Keratinocyte (primary cell): ENCODE results near the gene DOCK1. TPM values are rescaled to one million over a fixed set of nuclear protein-coding genes. Genes with fewer than 3 reads are reported as not detected.

Experiments used
- DNase-seq: peaks from one replicate; pipeline ENCODE4 v3.0.0-alpha.2; 2011; ENCODE audit warnings: low read depth, missing footprints, low spot score
- FAIRE-seq: peaks from 2 replicates; lab custom pipeline; 2011; peaks lifted over from hg19 to GRCh38; lab: Jason Lieb, UNC
- H2AFZ ChIP-seq: 2 replicates; pipeline ENCODE4 v1.6.0; 2012; ENCODE audit warnings: low read length, control low read depth, inconsistent platforms; ENCODE audit not compliant: control insufficient read depth
- H3K27ac ChIP-seq: 2 replicates; pipeline ENCODE4 v1.5.1; 2011; ENCODE audit warnings: low read length; ENCODE audit not compliant: control insufficient read depth, insufficient read depth
- H3K27me3 ChIP-seq: 3 replicates; pipeline ENCODE4 v1.6.0; 2011; ENCODE audit warnings: low read length; ENCODE audit not compliant: control insufficient read depth, insufficient read depth; ENCODE audit errors: extremely low read depth
- H3K36me3 ChIP-seq, 2 experiments: 2 replicates in 1 of 2; 3 replicates in 1 of 2; pipeline ENCODE4 v1.5.1; 2011; ENCODE audit warnings: low read length in 2 of 2, mild to moderate bottlenecking in 1 of 2; ENCODE audit not compliant: control insufficient read depth in 2 of 2, insufficient read depth in 2 of 2; ENCODE audit errors: extremely low read depth in 1 of 2
- H3K4me1 ChIP-seq: 3 replicates; pipeline ENCODE4 v1.5.1; 2011; ENCODE audit warnings: low read length; ENCODE audit not compliant: control insufficient read depth, insufficient read depth; ENCODE audit errors: extremely low read depth
- H3K4me2 ChIP-seq: 3 replicates; pipeline ENCODE4 v1.6.0; 2011; ENCODE audit warnings: low read depth, low read length; ENCODE audit not compliant: control insufficient read depth, insufficient read depth; ENCODE audit errors: extremely low read depth
- H3K4me3 ChIP-seq, 3 experiments: fragments of 200-600 bp in 1 of 3; sonication (generic) in 1 of 3; 2 replicates in 2 of 3; 3 replicates in 1 of 3; pipeline ENCODE4 v1.5.1; 2011 to 2016; ENCODE audit warnings: low read length in 3 of 3, mild to moderate bottlenecking in 3 of 3, control low read depth in 2 of 3, inconsistent platforms in 1 of 3, low read depth in 1 of 3, mixed read lengths in 1 of 3, mixed run types in 1 of 3, moderate library complexity in 1 of 3; ENCODE audit not compliant: control insufficient read depth in 2 of 3, insufficient read depth in 2 of 3; ENCODE audit errors: extremely low read depth in 1 of 3
- H3K79me2 ChIP-seq: 2 replicates; pipeline ENCODE4 v1.6.0; 2012; ENCODE audit warnings: low read length; ENCODE audit not compliant: control insufficient read depth, insufficient read depth
- H3K9ac ChIP-seq: 3 replicates; pipeline ENCODE4 v1.6.0; 2011; ENCODE audit warnings: low read length; ENCODE audit not compliant: control insufficient read depth, insufficient read depth; ENCODE audit errors: extremely low read depth
- H3K9me1 ChIP-seq: 3 replicates; pipeline ENCODE4 v1.6.0; 2011; ENCODE audit warnings: low read length; ENCODE audit not compliant: control insufficient read depth, insufficient read depth; ENCODE audit errors: extremely low read depth
- H3K9me3 ChIP-seq: 2 replicates; pipeline ENCODE4 v1.5.1; 2012; ENCODE audit warnings: low read depth, low read length; ENCODE audit not compliant: control insufficient read depth
- H4K20me1 ChIP-seq: 3 replicates; pipeline ENCODE4 v1.6.0; 2011; ENCODE audit warnings: low read length; ENCODE audit not compliant: control insufficient read depth, insufficient read depth; ENCODE audit errors: extremely low read depth
- EZH2 ChIP-seq: IDR thresholded peaks from one replicate; pipeline ENCODE4 v1.6.1; 2012; ENCODE audit warnings: inconsistent platforms, mild to moderate bottlenecking, low read length, moderate library complexity
- dilution Hi-C: fragments of 300-500 bp; cut with MboI; formaldehyde crosslinking; loops from one replicate; pipeline ENCODE4 v1.7.0; 2020; ENCODE audit warnings: low sequenced_read_pairs; ENCODE audit not compliant: extremely low pct_ligation_motif_present
- polyA plus RNA-seq, 5 experiments: library from polyadenylated mRNA; depleted of rRNA in 3 of 5; stranded (reverse) in 3 of 5; stranded (forward) in 1 of 5; unstranded in 1 of 5; fragments of >200 nt; gene quantifications; 1 replicate in 1 of 5; 2 replicates in 3 of 5; 3 replicates in 1 of 5; pipeline versions ENCODE4 v1.2.1 to v1.2.3, GENCODE V29; 2011 to 2012; ENCODE audit warnings: missing spikeins in 2 of 5, low read depth in 1 of 5, low replicate concordance in 1 of 5
- TF ChIP-seq, protein P1 (sequence below), 3 experiments: IDR thresholded peaks in 1 of 3; conservative IDR thresholded peaks in 1 of 3; optimal IDR thresholded peaks in 1 of 3; 2 replicates in 2 of 3; 3 replicates in 1 of 3; pipeline versions ENCODE3 to v1.5.1; 2011; ENCODE audit warnings: low read length in 3 of 3, mild to moderate bottlenecking in 3 of 3, moderate library complexity in 2 of 3, control low read depth in 1 of 3, inconsistent platforms in 1 of 3; ENCODE audit not compliant: insufficient read depth in 2 of 3; ENCODE audit errors: extremely low read depth in 1 of 3

The DOCK1 gene
- polyA plus RNA-seq, 1 donor (not counting 4 experiments of a cell fraction or from before 2014, with no cell fraction given): 15.7 TPM

DNA sequence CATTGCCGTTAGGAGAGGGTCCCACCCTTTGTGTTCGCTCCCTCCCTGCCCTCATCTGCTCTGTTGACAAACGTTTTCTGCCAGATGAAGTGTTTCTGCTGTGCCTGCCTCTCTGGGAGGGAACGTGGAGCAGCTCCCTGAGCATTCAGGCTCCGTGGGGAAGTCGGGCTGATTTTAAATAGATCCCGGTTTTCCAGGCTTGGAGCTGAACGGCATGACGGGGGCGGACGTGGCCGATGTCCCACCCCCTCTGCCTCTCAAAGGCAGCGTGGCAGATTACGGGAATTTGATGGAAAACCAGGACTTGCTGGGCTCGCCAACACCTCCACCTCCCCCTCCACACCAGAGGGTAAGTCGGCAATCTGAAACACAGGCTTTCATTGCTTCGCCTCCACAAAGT, 542.0 kb downstream of the DOCK1 start:
- H2AFZ ChIP-seq: no peak overlapping the region
- H3K27ac ChIP-seq: no peak overlapping the region
- H3K27me3 ChIP-seq: no peaks in the 10 kb centered on the region
- FAIRE-seq (no peak), DNase-seq (no peak)
- no peak overlapping the region for H3K4me3 ChIP-seq
- H3K36me3 ChIP-seq: peaks cover 9 to 19% of the 10 kb centered on the region in 2 experiments
- no peaks in the 10 kb centered on the region for H3K4me1 ChIP-seq
- no peaks in the 10 kb centered on the region for H4K20me1 ChIP-seq
- no peaks in the 10 kb centered on the region for H3K9me3 ChIP-seq
- H3K9ac ChIP-seq: no peak overlapping the region
- H3K4me2 ChIP-seq: no peak overlapping the region
- H3K79me2 ChIP-seq: no peaks in the 10 kb centered on the region
- H3K9me1 ChIP-seq: no peaks in the 10 kb centered on the region
- TF ChIP-seq, protein P1, sequence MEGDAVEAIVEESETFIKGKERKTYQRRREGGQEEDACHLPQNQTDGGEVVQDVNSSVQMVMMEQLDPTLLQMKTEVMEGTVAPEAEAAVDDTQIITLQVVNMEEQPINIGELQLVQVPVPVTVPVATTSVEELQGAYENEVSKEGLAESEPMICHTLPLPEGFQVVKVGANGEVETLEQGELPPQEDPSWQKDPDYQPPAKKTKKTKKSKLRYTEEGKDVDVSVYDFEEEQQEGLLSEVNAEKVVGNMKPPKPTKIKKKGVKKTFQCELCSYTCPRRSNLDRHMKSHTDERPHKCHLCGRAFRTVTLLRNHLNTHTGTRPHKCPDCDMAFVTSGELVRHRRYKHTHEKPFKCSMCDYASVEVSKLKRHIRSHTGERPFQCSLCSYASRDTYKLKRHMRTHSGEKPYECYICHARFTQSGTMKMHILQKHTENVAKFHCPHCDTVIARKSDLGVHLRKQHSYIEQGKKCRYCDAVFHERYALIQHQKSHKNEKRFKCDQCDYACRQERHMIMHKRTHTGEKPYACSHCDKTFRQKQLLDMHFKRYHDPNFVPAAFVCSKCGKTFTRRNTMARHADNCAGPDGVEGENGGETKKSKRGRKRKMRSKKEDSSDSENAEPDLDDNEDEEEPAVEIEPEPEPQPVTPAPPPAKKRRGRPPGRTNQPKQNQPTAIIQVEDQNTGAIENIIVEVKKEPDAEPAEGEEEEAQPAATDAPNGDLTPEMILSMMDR (optimal IDR thresholded peaks at IDR 0.05 in 1 of 3, IDR thresholded peaks at IDR 0.05 in 1 of 3, conservative IDR thresholded peaks at IDR 0.05 in 1 of 3; ENCODE audit: extremely low read depth in 1 of 3, insufficient read depth in 2 of 3, low read length in 3 of 3): no peak
- TF ChIP-seq EZH2: no peak
- dilution Hi-C loops: no loop called here

DNA sequence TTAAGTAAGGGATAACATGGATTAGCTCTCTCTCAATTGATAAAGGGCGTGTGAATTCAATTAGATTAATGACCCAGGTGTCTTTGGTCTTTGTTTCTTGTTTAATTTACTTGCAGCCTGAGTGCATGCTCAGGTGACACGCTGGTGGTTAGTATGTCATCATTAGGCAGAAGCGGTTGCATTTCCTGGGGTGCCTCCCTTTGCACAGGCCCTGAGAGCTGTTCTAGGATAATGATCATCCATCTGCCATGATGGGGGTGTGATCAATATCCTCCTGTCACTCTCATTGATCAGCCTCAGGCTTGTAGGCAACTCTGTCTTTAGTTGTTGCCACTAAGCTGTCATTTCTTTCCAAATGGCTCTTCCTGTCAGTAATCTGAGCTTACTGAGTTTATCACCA, 544.3 kb downstream of the DOCK1 start:
- H3K4me1 ChIP-seq: peaks cover 2% of the 10 kb centered on the region
- H3K27me3 ChIP-seq: no peaks in the 10 kb centered on the region
- H2AFZ ChIP-seq: no peak overlapping the region
- H3K4me2 ChIP-seq: no peak overlapping the region
- no peaks in the 10 kb centered on the region for H4K20me1 ChIP-seq
- no peak for TF ChIP-seq EZH2
- TF ChIP-seq, protein P1 (optimal IDR thresholded peaks at IDR 0.05 in 1 of 3, IDR thresholded peaks at IDR 0.05 in 1 of 3, conservative IDR thresholded peaks at IDR 0.05 in 1 of 3; ENCODE audit: extremely low read depth in 1 of 3, insufficient read depth in 2 of 3, low read length in 3 of 3): no peak
- no peak overlapping the region for H3K27ac ChIP-seq
- FAIRE-seq (no peak), DNase-seq (no peak)
- H3K9ac ChIP-seq: no peak overlapping the region
- H3K4me3 ChIP-seq: no peak overlapping the region
- dilution Hi-C loops: no loop called here
- H3K9me3 ChIP-seq: no peaks in the 10 kb centered on the region
- no peaks in the 10 kb centered on the region for H3K79me2 ChIP-seq
- peaks cover 9 to 13% of the 10 kb centered on the region in 2 experiments for H3K36me3 ChIP-seq
- H3K9me1 ChIP-seq: no peaks in the 10 kb centered on the region
